DMS153 (cell line): Measurements from ENCODE around the gene TERB1.
"Not testable (repeated sequence)": the region's sequence is repeated elsewhere in the genome, so short reads cannot be mapped to it uniquely, and the experiment has no call there.

ENCODE experiments used
- DNase-seq: peaks from one replicate; lab custom pipeline; 2025; lab: John Stamatoyannopoulos, UW

TERB1 gene

GRCh38 chr16:66830422-66831404 is 29.3 kb upstream of the TERB1 start, which contains the start of gene NAE1:
TSS of gene NAE1 (minus strand) at chr16:66830976. CDS start at chr16:66830899, 77 bp downstream.
- peak; percentile 62 for DNase-seq

GRCh38 chr16:66824006-66824405 is 22.6 kb upstream of the TERB1 start:
- no peak for DNase-seq

GRCh38 chr16:66814734-66815133 is 13.3 kb upstream of the TERB1 start:
- no peak for DNase-seq

GRCh38 chr16:66811043-66811442 is 9.7 kb upstream of the TERB1 start:
- no peak for DNase-seq

- no peak for DNase-seq
Observed at GRCh38 chr16:66810391-66810790, 9.0 kb upstream of the TERB1 start.

- no peak for DNase-seq
Observed at GRCh38 chr16:66809765-66810164, 8.4 kb upstream of the TERB1 start.

- DNase-seq, result no peak
Observed at GRCh38 chr16:66802159-66802558, 775 bp upstream of the TERB1 start.

GRCh38 chr16:66800856-66801255 is 528 bp downstream of the TERB1 start:
- no peak for DNase-seq

GRCh38 chr16:66798161-66798560 is 3.2 kb downstream of the TERB1 start:
- no peak for DNase-seq

GRCh38 chr16:66793984-66794383 is 7.4 kb downstream of the TERB1 start:
- DNase-seq, result not testable (repeated sequence)

- DNase-seq, result no peak
Observed at GRCh38 chr16:66790130-66790733, 11.2 kb downstream of the TERB1 start.

- DNase-seq, result no peak
Observed at GRCh38 chr16:66787427-66787826, 14.0 kb downstream of the TERB1 start.

- no peak for DNase-seq
Observed at GRCh38 chr16:66786551-66786950, 14.8 kb downstream of the TERB1 start.

GRCh38 chr16:66776457-66776856 is 24.9 kb downstream of the TERB1 start:
- DNase-seq, result no peak

GRCh38 chr16:66774981-66775380 is 26.4 kb downstream of the TERB1 start:
- no peak for DNase-seq

- no peak for DNase-seq
Observed at GRCh38 chr16:66758086-66758485, 43.3 kb downstream of the TERB1 start.

GRCh38 chr16:66754819-66755218 is 46.6 kb downstream of the TERB1 start:
- no peak for DNase-seq

GRCh38 chr16:66754211-66754610 is 47.2 kb downstream of the TERB1 start:
- no peak for DNase-seq

GRCh38 chr16:66752958-66753357 is 48.4 kb downstream of the TERB1 start:
- no peak for DNase-seq

- peak; percentile 3 for DNase-seq
Observed at GRCh38 chr16:66752379-66752778, 49.0 kb downstream of the TERB1 start.

GRCh38 chr16:66751992-66752322 is 49.4 kb downstream of the TERB1 start:
- DNase-seq, result no peak

GRCh38 chr16:66751303-66751991 is 49.9 kb downstream of the TERB1 start, which contains the start of gene DYNC1LI2:
TSS of gene DYNC1LI2 (minus strand) at chr16:66751609. CDS start at chr16:66751591, 18 bp downstream.
- DNase-seq, result peak; percentile 17

GRCh38 chr16:66751053-66751302 is 50.4 kb downstream of the TERB1 start:
- no peak for DNase-seq
